ENCODE measurements around the gene AMELX.

DNA sequence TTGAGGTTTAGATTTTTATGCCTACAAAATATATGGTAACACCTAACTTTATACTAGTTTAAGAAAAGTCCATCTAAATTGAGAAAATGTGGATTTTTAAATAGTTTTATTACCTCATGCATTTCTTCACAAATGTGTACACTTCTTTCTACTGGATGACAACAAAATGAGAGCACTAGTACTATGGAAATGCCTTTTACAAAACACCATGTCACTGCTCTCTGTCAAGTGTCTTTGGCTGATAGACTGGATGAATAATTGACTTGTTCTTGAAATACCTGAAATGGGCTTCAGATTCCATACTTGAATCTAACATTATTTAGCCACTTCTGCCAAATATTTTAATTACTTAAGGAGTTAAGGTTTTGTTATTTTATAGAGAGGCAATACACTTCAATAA is 49.5 kb downstream of the AMELX start:
- TF ChIP-seq POLR2A (IDR thresholded peaks at IDR 0.05; ENCODE audit: low read depth, low read length), result no peak
- TF ChIP-seq POLR2AphosphoS5 (IDR thresholded peaks at IDR 0.05; ENCODE audit: low read depth, low read length), result no peak
- no peak for TF ChIP-seq TAF1 (IDR thresholded peaks at IDR 0.05; ENCODE audit: borderline replicate concordance, low read depth, low read length)
